HG02885 (cell line): ENCODE data around the gene LRCOL1.

ENCODE experiments used
- ATAC-seq: cut with Tn5 transposase; IDR thresholded peaks from one replicate; pipeline ENCODE4 v1.9.1; 2021; ENCODE audit warnings: mild to moderate bottlenecking; ENCODE audit not compliant: unreplicated experiment, poor library complexity

The LRCOL1 gene

DNA sequence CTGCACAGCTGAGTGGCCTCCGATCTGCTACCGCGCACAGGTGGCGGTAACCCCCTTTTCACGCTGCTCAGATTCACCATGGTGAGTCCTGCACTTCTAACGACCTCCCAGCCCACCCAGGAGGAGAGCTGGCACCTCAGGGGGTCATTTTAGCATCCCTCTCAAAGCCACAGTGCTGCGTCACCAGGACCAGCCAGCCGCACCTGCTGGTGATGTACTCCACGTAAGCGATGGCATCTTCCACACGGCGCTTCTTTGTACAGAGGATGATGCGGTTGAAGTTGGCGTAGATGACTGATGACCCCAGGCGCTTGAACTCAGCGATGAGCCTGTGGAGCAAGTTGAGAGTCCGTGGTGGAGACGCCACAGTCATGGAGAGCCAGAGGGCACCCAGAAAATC is 27.4 kb upstream of the LRCOL1 start:
- ATAC-seq: no peak

DNA sequence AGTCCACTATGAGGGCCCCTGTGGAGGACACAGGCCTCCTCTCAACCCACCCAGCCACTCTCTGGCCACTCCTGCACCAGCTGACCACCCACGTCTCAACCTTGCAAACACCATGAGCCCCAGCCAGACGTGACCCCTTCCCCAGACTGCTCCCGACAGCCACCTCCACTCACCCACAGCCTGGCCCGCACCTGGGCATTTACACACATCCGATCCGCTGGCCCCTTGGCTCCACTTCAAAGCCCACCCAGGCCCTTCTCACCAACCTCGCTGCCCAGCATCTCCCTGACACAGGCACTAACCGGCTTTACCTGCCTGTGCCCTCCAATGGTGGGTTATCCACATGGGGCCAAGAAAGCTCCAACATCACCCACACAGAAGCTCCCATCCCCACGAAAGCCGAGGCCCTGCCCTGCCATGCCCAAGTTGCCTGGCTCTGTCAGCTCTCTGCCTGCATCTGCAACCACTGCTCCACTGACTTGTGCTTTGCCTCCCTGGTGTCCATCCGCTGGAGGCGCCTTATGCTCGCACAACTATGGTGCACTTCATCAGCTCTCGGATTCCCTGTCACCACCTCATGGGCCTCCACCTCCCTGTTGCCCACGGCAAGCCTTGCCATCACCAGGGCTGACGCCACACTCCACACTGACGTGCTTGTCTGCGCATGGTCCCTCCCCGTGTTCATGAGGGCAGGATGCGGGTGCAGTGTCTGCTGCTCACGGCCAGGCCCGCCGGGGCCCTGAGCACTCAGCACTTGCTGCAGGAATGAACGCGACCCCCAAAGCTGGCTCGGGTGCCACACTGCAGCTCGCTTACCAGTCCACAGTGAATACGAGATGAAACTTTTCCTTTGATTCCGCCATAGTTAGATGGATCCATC is 24.9 kb upstream of the LRCOL1 start:
- ATAC-seq: no peak

- ATAC-seq: no peak
Measured at GRCh38 chr12:132634411-132634990, 24.1 kb upstream of the LRCOL1 start.

DNA sequence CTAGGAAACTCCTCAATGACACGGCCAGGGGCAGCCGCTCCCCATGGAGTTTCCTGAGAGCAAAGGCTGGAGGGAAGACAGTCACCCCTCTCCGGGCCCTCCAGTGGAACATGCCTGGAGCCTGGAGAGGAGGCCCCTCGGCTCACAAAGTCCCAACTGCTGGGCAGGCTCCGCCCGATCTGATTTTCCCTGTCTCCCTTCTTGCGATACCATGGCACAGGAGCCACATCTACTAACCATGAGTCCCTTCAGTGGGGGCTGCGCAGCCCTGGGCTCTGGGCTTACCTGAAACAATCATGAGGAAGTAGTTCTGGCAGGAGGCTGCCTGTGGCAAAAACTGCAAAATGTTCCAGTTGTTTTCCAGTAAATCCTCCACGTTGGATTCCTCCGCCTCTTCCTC is 23.5 kb upstream of the LRCOL1 start:
- ATAC-seq: no peak

- ATAC-seq: no peak
Measured at GRCh38 chr12:132633398-132633797, 23.0 kb upstream of the LRCOL1 start.

- ATAC-seq: no peak
Measured at GRCh38 chr12:132632521-132633228, 22.3 kb upstream of the LRCOL1 start.

DNA sequence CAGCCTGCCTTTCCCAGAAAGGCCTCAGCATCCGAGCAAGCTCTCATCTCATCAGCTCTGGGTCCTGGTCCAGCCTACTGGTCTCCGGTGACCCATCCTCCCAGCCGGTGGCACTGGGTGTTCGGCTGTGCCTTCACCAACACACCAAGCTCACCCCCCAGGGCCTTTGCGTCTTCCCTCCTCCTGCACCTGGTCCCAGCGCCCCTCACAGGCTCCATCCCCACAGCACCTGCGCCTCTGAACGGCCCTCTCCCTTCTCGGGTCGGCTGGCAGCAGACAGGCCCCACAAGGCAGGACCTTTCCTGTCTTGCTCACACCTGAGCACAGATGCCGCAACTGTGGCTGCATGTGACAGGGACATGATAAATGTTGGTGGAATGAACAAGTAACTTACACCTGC is 21.3 kb upstream of the LRCOL1 start:
- no peak for ATAC-seq

DNA sequence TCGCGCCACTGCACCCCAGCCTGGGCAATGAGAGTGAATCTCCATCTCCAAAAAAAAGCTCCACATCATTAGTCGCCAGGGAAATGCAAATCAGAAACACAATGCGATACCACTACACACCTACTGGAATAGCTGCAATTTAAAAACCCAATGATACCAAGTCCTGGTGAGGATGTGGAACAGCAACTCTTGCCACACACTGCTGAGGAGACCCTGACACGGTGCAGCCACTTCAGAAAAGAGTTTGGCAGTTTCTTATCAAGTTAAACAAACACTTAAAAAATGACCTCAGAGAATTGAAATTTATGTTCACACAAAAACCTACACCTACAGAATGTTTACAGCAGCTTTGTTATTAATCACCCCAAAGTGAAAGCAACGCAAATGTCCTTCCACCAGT is 20.3 kb upstream of the LRCOL1 start:
- no peak for ATAC-seq

DNA sequence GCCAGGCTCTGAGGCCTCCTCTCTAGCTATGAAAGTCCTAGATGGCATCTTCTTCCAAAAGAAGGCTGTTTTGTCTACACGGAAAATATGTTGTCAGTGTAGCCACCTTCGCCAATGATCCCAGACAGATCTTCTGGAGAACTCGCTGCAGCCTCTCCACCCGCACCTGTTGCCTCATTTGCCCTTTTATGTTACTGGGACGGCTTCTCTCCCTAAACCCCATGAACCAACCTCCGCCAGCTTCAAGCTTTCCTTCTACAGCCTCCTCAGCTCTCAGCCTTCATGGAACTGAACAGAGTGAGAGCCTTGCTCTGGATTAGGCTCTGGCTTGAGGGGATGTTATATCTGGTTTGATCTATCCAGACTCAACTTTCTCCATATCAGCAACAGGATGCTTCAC is 18.9 kb upstream of the LRCOL1 start:
- ATAC-seq: no peak

DNA sequence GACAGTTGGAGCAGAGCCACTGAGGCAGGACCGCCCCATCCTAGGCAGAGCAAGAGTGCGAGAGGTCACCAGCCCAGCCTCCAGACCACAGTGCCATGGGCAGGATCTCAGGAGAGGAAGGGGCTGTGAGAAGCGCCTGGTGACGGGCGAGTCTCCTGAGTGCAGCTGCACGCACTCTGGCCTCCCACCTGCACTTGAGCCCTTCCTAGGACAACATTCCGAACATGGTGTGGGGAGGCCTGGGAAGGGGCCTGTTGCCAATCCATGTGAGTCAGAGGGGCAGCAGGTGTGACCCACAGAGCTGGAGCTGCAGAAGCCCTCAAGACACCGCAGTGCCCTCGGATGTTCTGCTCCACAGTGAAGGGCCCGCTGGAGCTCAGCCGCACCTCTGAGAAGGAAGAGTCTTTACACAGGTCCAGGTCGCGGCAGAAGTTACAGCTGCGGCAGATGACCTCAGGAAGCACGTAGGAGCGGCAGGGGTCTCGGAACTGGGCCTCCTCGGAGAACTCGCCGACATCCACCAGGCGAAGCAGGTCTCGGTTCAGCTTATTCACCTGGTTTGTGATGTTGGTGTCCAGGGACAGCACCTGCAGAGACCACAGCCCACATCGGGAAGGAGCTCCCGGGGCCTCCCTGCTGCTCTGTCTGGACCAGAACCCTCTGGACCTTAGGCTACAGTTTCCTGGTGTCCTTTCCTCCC is 15.5 kb upstream of the LRCOL1 start:
- ATAC-seq: no peak

- ATAC-seq: no peak
Measured at GRCh38 chr12:132624910-132625630, 14.7 kb upstream of the LRCOL1 start.

DNA sequence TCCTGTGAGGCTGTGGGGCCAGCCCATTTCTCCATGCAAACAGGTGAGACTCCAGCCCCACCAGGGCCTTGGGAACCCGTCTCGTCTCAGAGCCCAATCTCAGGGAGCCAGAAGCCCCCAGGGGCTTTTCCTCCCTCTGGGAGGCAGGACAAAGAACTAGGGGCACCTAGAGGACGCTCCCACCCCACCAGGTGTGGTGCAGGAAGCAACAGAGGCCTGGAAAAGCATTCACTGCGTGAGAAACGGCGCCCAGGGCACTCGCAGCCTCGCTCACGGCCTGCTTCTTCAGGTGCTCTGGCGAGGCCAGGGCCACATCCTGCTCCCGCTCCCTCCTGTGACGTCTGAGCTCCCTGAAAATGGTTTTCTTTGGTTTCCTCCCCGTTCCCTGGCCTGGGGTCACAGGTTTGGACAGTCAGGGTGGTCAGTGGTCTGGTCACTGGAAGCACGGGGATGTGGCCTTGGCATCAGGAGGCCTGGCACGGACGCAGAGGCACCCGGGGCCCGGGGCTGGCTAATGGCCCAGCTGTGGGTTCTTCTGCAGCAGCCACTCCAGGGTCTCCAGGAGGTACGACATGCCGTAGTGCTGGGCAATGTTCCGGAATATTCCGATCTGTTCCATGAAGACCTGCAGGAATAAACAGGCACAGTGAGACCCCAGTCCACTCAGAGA is 13.9 kb upstream of the LRCOL1 start:
- ATAC-seq: no peak

GRCh38 chr12:132623072-132623869 is 12.9 kb upstream of the LRCOL1 start:
- no peak for ATAC-seq

GRCh38 chr12:132622437-132623071 is 12.2 kb upstream of the LRCOL1 start:
- ATAC-seq: no peak

DNA sequence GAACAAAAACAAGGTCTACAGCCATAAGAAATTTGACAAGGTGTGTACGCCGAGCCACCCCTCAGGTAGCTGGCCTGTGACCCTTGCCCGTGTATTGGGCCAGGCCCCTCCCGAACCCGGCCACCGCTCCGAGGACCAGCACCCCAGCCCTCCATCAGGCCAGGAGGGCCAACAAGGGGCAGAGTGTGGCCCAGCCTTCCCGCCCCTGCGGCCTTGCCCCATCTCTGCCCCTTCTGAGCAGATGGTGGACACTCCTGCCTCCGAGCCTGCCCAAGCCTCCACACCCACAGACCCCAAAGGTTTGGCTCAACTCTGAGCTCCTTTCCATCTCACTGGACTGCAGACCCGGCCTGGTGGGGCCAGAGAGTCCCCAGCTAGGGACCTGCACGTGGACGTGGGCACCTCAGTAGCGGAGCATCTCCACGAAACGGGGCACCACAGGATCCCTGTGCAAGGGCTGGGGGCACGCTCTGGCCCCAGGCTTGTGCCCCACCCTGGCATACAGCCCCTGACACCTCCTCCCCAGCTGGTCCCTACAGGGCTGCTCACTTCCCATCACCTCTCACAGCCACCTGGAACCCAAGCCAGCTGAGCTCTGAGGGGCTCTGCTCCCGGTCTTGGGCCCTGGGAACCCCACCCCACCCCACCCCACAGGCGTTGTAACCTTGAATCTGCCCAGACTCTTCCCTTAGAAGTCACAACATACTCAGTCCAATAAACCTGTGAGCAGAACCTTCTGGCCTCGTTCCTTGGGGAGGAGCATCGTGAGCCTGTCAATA is 11.5 kb upstream of the LRCOL1 start:
- ATAC-seq: no peak

DNA sequence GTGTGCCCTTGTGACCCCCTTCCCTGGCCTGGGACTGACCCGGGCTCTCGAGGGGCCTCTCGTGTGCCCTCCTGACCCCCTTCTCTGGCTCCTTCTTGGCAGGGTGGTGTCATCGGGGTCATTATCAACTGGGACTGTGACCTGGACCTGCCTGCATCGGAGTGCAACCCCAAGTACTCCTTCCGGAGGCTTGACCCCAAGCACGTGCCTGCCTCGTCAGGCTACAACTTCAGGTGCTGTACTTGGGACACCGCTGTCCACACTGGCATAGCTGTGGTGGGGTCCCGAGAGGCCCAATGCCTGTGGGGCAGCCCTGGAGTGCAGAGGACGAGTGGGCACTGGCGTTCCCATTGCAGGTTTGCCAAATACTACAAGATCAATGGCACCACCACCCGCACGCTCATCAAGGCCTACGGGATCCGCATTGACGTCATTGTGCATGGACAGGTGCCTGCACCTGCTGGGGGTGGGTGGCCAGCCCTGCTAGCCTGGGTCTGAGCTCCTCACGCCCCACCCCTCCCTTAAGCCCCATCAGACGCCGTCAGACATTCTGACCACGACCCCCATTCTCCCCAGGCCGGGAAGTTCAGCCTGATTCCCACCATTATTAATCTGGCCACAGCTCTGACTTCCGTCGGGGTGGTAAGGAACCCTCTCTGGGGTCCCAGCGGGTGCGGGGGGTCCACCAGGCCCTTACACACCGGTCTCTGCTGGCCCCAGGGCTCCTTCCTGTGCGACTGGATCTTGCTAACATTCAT is 10.7 kb upstream of the LRCOL1 start:
- no peak for ATAC-seq
